NAMALWA (cell line): ENCODE results near the gene CNTNAP1.
"Not testable (repeated sequence)": the region's sequence is repeated elsewhere in the genome, so short reads cannot be mapped to it uniquely, and the experiment has no call there.

Source experiments
- DNase-seq: peaks from one replicate; pipeline ENCODE4 v3.0.0-alpha.2; 2015; ENCODE audit warnings: low spot score

CNTNAP1 gene

GRCh38 chr17:42681976-42682721 lies at the start of gene CNTNAP1:
Gene CNTNAP1 (plus strand): TSS chr17:42682531. CDS start chr17:42682830, 299 bp downstream.
- no peak for DNase-seq

GRCh38 chr17:42632949-42633444 lies 49.3 kb upstream of the CNTNAP1 start:
- DNase-seq, result no peak

GRCh38 chr17:42639525-42640113 lies 42.7 kb upstream of the CNTNAP1 start:
- no peak for DNase-seq

- DNase-seq, result no peak
Observed at GRCh38 chr17:42640121-42640520, 42.2 kb upstream of the CNTNAP1 start.

- no peak for DNase-seq
Observed at GRCh38 chr17:42642336-42642735, 40.0 kb upstream of the CNTNAP1 start.

- DNase-seq, result no peak
Observed at GRCh38 chr17:42647778-42648177, 34.6 kb upstream of the CNTNAP1 start.

GRCh38 chr17:42651392-42651791 lies 30.9 kb upstream of the CNTNAP1 start:
- no peak for DNase-seq

- DNase-seq, result no peak
Observed at GRCh38 chr17:42653179-42654124, 28.9 kb upstream of the CNTNAP1 start.

- no peak for DNase-seq
Observed at GRCh38 chr17:42655528-42655927, 26.8 kb upstream of the CNTNAP1 start.

GRCh38 chr17:42657824-42658588 lies 24.3 kb upstream of the CNTNAP1 start:
- DNase-seq, result no peak

GRCh38 chr17:42659079-42659931 lies 23.0 kb upstream of the CNTNAP1 start, which contains the start of gene TUBG2:
Gene TUBG2 (plus strand): TSS chr17:42659284. CDS start chr17:42659504, 220 bp downstream.
- peak; percentile 70 for DNase-seq

GRCh38 chr17:42659932-42660274 lies 22.4 kb upstream of the CNTNAP1 start:
- DNase-seq, result not testable (repeated sequence)

GRCh38 chr17:42660692-42661345 lies 21.5 kb upstream of the CNTNAP1 start:
- DNase-seq, result no peak

GRCh38 chr17:42665581-42666001 lies 16.7 kb upstream of the CNTNAP1 start:
- no peak for DNase-seq

- DNase-seq, result not testable (repeated sequence)
Observed at GRCh38 chr17:42666126-42666525, 16.2 kb upstream of the CNTNAP1 start.

GRCh38 chr17:42667088-42667951 lies 15.0 kb upstream of the CNTNAP1 start:
- no peak for DNase-seq

- no peak for DNase-seq
Observed at GRCh38 chr17:42669705-42669976, 12.7 kb upstream of the CNTNAP1 start.

GRCh38 chr17:42669977-42670788 lies 12.1 kb upstream of the CNTNAP1 start:
- no peak for DNase-seq
